HT-29 (cell line): Measurements from ENCODE around the gene CNTNAP5. TPM values are rescaled to one million over a fixed set of nuclear protein-coding genes. Genes with fewer than 3 reads are reported as not detected.
A peak's percentile ranks its signal among the peaks of the same experiment; 100 is the strongest.

ENCODE experiments used
- DNase-seq: peaks from one replicate; pipeline ENCODE4 v3.0.0-alpha.2; 2015; ENCODE audit warnings: low spot score
- small RNA-seq: library from RNA; depleted of rRNA; stranded (forward); fragments of <200 nt; gene quantifications from one replicate; pipeline ENCODE3, GENCODE V24; 2014
- total RNA-seq: library from RNA; depleted of rRNA; stranded (reverse); fragments of >200 nt; shearing (Covaris generic); gene quantifications from 2 replicates; pipeline ENCODE4 v1.2.3, GENCODE V29; 2014

CNTNAP5 gene
- total RNA-seq, 1 experiment from 2014 or later: not detected

DNA sequence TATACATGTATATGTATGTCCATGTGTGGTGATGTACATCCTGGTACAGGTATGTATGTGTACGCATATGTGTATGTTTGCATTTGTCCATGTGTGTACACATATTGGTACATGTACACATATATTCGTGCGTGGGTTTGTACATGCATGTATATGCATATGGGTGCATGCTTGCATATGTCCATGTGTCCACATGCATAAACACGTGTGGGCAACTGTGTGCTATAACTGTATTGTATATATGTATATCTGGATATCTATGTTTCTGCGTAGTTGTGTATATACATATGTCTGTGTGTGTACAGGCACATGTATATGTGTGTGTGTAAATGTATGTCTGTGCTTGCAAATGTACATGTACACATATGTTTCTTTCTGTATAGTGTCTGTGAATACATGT lies 858.5 kb downstream of the CNTNAP5 start:
- DNase-seq: no peak

DNA sequence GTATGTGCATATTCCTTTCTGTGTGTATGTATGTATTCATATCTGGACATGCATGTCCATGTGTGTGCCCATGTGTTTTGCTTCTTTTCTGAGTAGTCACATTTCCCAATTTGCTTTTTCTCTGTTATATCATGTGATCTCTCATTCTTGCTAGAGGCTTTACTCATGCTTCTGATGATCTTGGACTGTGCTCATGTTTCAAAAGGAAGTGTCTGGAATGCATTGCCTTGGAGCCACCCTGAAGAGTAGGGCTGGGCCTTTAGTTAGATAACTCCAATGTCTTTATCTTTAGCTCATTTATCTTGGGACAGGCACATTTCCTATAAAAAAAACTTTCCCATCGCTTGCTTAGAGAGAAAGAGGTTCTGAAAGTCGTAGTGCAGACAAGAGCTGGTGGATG lies 859.2 kb downstream of the CNTNAP5 start:
- DNase-seq: no peak

GRCh38 chr2:124886216-124886615 lies 861.1 kb downstream of the CNTNAP5 start:
- DNase-seq: no peak

DNA sequence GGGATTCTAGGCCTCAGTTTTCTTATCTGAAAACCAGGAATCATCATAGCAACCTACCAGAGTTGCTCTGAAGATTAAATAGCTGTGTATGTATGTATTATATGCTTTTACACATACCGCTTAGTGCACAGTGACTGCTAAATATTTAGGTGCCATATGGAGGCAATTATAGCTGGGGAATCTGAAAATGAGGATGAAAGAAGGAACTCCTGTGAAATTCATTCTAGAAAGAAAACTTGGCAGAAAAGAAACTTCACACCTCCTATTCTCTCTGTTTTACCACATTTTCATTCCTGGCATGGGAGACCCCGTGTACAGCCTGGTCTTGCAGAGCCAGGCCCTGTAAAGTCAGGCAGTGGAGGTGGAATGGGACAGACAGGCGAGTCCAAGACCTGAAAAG lies 862.4 kb downstream of the CNTNAP5 start:
- no peak for DNase-seq

DNA sequence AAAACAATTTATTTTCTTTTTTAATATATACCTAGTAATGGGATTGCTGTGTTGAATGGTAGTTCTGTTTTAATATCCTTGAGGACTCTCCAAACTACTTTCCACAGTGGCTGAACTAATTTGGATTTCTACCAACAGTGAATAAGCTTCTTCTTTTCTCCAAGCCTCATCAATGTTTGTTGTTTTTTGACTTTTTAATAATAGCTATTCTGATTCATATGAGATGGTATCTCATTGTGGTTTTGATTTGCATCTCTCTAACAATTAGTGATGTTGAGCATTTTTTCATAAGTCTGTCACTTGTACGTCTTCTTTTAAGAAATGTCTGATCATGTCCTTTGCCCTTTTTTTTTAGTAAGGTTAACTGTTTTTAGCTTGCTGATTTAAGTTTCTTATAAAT lies 863.3 kb downstream of the CNTNAP5 start:
- DNase-seq: no peak

DNA sequence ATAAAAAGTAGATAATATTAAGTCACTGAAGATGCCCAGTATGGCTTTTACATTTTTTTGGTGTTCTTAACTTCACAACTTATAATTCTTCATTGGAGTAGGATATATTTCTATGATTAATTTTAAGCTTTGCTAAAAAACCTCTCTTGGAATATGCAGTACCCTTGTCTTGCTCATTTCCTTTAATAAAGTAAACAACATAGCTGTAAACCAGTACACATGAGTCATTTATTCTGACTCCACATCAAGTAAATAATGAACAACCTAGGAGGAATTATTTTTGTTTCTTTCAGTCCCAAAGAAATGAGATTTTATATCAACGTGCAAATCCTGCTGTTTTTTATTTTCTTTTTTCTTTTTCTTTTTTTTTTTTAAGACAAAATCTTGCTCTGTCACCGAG lies 869.1 kb downstream of the CNTNAP5 start:
- no peak for DNase-seq

DNA sequence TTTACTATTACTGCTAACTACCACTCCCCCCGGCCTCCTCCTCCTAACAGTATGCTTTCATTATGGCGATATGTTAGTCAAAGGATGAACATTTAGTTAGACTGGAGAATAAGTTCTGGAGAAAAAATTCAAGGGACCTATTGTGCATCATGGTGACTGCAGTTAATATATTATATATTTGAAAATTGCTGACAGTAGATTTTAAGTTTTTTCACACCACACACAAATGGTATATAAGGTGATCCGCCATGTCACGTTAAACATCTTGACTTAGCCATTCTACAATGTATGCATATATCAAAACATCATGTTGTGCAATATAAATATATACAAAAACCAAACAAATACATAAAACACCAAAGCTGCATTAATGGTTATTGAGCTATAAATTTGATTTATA lies 873.7 kb downstream of the CNTNAP5 start:
- no peak for DNase-seq

DNA sequence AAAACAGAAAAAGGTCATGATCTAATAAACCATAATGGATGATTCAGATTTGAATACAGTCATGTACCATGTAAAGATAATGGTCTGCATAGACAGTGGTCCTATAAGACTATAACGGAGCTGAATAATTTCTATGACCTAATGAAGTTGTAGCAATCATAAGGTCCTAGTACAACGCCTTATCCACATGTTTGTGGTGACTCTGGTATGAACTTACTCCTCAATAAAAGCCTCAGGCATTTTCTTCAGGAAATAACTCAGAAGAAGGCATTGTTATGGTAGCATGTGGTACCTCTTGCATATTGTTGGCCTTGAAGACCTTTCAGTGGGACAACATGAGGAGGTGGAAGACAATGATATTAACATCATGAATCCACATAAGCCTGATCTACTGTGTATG lies 883.3 kb downstream of the CNTNAP5 start:
- DNase-seq: no peak

DNA sequence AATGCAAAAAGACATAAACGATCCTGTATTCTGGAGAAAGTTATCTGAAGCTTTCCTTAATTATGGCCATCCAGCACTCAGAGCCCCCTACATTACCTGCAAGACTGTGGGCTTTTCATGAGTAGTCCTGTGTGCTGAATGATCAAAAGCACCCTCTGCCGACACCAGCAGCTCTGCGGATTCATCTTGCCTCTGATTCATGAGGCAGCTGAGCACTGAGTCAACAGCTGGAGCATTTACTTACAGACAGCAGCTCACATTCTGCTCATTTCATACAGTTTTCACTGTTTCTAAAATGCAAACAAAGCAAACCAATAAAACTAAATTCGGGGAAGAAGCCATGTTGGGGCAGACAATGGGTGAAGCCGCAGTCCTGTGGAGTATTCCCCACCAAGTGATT lies 886.5 kb downstream of the CNTNAP5 start:
- DNase-seq: no peak

DNA sequence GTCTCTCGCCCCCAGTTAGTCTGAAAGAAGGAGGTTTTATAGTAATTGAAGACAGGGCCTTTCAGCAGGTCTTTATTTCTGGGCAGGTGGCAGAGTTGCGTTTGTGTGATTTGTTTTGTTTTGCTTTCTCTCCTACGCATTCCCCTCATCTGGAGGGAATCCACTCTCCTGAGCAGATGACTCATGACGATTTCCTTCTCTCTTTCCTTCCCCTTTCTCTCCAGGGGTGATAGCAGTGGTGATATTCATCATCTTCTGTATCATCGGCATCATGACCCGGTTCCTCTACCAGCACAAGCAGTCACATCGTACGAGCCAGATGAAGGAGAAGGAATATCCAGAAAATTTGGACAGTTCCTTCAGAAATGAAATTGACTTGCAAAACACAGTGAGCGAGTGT lies 888.8 kb downstream of the CNTNAP5 start:
- DNase-seq: no peak

- DNase-seq: peak; percentile 33
Observed at GRCh38 chr2:124915567-124915966, 890.5 kb downstream of the CNTNAP5 start.

DNA sequence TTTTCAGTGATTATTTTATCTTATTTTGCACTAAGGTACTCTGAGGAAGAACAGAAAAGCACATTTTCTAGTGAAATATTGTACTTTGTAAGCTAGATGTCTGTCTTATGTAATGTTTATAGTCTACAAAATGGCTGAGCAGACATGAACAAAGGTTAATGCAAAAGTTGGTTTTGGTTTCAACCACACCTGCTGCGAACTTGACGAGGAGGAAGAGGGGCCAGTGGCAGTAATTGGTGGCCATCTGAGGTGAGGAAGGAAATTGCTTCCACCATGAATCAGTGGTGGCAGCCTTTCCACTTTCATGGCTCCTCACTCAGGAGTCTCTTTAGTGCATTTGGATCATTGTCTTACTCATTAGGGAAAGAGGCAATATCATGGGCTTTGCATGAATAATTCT lies 894.2 kb downstream of the CNTNAP5 start:
- DNase-seq: no peak

DNA sequence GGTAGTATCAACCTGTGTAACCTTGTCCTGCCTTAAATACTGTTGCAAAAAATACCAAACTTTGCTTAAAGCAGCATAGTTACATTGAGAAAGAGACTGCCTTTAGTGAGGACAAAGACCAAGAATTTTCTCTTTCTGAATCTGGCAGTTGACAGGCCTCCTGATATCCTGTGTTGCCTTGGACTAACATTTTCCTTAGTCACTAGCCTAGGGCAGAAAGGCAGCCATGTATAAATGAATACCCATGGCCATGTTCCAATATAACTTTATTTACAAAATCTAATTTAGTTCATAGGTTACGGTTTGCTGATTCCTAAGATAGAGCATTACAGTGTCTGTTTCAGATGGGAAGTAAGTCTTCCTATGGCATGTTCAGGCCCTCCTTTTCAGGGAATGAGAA lies 895.4 kb downstream of the CNTNAP5 start:
- DNase-seq: no peak

DNA sequence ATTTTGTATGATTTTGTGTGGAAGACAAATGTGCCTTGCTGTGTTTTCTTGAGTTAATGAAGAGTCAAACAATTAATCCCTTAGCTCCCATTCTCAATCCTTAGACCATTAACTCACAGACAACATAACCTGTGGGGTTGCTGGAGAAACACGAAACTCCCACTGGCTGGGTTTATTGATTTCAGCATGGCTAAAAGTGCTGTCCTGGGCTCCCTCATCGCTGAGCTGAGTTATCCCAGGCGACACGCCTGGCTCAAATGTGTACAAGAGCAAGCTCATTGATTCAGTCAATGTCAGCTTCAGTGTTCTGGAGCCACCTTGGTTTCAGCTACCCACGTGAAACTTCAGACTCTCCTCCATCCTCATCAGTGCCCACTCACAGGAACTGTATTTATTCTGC lies 896.1 kb downstream of the CNTNAP5 start:
- no peak for DNase-seq

DNA sequence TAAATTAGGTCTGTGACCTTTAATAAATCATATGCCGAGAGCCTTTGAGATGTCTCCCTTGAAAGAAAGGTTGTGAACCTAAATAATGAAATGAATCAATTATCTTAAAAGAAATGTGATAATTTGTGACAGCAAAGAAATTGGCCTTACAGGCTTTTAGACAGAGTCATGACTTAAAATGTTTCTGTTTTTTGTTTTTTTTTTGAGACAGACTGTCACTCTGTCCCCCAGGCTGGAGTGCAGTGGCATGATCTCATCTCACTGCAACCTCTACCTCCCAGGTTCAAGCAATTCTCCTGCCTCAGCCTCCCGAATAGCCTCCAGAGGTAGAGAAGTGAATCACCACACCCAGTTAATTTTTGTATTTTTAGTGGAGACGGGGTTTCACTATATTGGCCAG lies 898.0 kb downstream of the CNTNAP5 start:
- DNase-seq: no peak

- DNase-seq: no peak
Observed at GRCh38 chr2:124933883-124934282, 908.8 kb downstream of the CNTNAP5 start.

DNA sequence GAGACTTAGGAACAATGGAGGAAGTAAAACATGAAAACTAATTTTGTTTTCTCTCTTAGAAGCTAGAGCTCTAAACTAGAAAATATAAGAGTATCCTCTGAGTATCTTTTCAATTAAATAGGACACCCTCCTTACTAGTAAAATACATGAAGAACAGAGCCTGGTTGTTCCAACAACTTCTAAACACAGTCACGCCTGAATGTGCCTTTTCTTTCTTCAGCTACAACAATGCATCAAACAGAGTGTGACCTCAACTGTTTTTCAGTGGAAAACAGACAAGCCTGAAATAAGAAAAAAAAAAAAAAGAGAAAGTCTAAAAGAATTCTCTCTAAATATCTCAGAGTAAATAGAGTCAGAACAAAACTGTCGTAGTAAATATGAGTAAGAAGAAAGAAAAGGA lies 928.8 kb downstream of the CNTNAP5 start:
- no peak for DNase-seq

GRCh38 chr2:124959581-124959980 lies 934.5 kb downstream of the CNTNAP5 start:
- no peak for DNase-seq

GRCh38 chr2:124961132-124961531 lies 936.0 kb downstream of the CNTNAP5 start:
- DNase-seq: no peak

Small RNAs within 50 kb of the gene (small RNA-seq; reads per million reads assigned to genes)
- gene AC019159.1: not detected
- gene MTND5P22: not detected
- not detected for gene RNA5SP102
